ENCODE measurements around the gene LOXL3.

DNA sequence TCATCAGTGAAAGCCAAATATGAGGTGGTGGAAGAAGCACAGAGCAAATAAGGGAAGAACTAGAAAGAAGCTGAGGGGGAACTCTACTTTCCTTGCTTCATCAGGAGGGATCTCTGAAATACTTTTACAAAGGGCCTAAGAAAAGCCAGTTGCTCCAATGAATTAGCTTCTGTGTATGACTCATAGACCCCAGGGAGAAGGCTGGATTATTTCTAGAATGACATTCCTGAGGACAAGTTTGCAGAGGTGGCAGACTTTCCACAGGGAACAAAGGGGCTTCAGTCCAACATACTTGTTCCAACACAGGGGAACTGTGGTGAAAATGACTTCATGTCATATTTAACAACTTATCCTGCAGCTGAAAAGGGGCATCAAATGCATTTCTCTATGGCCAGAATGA is 29.8 kb upstream of the LOXL3 start:
- TF ChIP-seq, protein P1, sequence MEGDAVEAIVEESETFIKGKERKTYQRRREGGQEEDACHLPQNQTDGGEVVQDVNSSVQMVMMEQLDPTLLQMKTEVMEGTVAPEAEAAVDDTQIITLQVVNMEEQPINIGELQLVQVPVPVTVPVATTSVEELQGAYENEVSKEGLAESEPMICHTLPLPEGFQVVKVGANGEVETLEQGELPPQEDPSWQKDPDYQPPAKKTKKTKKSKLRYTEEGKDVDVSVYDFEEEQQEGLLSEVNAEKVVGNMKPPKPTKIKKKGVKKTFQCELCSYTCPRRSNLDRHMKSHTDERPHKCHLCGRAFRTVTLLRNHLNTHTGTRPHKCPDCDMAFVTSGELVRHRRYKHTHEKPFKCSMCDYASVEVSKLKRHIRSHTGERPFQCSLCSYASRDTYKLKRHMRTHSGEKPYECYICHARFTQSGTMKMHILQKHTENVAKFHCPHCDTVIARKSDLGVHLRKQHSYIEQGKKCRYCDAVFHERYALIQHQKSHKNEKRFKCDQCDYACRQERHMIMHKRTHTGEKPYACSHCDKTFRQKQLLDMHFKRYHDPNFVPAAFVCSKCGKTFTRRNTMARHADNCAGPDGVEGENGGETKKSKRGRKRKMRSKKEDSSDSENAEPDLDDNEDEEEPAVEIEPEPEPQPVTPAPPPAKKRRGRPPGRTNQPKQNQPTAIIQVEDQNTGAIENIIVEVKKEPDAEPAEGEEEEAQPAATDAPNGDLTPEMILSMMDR (IDR thresholded peaks at IDR 0.05; ENCODE audit: low read depth, low read length, poor library complexity, severe bottlenecking), result no peak
- TF ChIP-seq EZH2phosphoT487 (IDR thresholded peaks at IDR 0.05; ENCODE audit: borderline replicate concordance, low read length), result no peak

Measured in DOHH2 (cell line).